ENCODE measurements around the gene TRPM5.

DNA sequence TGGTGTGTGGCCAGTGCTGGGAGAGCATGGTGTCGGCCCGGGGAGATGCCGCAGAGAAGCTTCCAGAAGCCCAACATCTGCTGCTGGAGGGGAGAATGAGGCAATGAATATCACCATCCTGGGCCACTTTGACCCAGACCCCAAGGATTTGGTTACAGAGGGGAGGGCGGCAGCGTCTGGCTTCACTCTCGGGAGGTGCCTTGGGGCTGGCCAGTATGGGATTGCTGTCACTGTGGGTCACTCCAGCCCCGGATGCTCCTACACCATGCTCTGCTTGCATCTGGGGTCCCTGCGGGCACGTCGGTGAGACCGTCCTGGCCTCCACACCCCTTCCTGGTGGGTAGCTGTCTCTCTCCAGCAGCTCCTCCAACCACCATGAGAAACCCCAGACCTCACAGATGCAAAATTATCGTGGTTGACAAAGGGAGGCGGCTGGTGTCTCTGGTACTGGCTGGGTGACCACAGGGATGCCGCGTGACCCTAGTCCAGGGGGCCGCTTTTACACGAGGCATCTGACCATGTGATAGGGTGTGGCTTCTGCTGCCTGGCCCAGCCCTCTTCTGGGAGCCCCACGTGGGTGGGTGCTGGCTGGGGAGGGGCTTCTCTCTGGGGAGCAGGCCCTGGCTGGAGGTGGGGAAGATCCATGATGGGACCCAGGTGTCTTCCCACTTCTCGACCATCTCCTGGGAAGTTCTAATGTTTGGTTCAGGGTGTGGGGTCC is 6.2 kb upstream of the TRPM5 start:
- no peak for TF ChIP-seq EZH2 (optimal IDR thresholded peaks at IDR 0.05; ENCODE audit: low read depth, low read length)
- TF ChIP-seq, protein P1, sequence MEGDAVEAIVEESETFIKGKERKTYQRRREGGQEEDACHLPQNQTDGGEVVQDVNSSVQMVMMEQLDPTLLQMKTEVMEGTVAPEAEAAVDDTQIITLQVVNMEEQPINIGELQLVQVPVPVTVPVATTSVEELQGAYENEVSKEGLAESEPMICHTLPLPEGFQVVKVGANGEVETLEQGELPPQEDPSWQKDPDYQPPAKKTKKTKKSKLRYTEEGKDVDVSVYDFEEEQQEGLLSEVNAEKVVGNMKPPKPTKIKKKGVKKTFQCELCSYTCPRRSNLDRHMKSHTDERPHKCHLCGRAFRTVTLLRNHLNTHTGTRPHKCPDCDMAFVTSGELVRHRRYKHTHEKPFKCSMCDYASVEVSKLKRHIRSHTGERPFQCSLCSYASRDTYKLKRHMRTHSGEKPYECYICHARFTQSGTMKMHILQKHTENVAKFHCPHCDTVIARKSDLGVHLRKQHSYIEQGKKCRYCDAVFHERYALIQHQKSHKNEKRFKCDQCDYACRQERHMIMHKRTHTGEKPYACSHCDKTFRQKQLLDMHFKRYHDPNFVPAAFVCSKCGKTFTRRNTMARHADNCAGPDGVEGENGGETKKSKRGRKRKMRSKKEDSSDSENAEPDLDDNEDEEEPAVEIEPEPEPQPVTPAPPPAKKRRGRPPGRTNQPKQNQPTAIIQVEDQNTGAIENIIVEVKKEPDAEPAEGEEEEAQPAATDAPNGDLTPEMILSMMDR (IDR thresholded peaks at IDR 0.05; ENCODE audit: low read length): no peak

Measured in MM.1S (cell line).